GM19025 (cell line): ENCODE measurements around the gene TMEM131.

Experiments
- ATAC-seq: cut with Tn5 transposase; IDR thresholded peaks from one replicate; pipeline ENCODE4 v1.9.1; 2021; ENCODE audit warnings: mild to moderate bottlenecking, low read depth, moderate library complexity; ENCODE audit not compliant: unreplicated experiment

Gene TMEM131

DNA sequence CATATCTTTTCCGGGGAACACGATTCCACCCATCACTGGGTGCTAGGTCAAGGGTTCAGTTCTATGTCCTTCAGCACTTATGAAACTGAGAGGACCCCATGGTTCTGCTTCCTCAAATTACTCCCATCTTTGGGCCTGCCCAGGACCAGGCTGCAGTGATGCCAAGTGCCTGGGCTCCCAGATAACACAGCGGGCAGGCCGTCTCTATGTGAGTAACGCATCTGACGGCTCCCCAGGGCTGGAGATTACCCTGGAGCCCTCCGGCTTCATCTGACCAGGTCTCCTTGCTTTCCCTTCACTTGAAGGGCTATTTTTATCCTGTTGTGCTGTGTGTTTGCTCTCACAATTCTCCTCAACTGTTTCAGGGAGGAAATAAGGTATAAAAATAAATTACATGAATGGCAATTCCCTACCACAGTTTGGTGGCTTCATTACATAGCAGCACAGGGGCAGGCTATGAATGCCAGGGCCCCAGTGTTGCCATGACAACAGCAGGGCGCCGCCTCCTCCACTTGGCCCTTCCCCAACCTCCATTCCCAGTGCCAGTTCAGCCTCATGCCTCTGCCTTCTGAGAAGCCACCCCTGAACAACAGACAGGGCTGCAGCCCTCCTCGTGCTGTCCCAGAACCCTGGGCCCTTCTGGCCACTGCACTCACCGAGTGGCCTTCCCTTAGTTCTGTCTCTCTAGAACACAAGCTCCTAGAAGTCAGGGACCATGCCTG, 25.4 kb upstream of the TMEM131 start:
- no peak for ATAC-seq

DNA sequence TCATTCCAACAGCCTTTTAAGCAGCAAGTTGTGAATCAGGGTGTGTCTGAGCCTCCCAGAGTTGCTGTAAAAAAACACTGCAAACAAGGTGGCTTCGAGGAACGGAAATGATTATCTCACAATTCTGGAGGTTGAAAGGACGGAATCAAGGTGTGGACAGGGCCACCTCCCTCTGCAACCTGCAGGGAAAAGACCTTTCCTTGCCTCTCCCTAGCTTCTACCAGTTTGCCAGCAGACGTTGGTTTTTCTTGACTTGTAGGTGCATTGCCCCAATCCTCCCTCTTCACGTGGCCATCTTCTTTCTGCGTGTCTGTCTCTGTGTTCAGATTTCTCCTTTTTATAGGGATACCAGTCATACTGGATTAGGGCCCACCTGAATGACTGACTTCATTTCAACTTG, 24.8 kb upstream of the TMEM131 start:
- ATAC-seq: no peak

- no peak for ATAC-seq
Measured at GRCh38 chr2:98016908-98017670, 21.3 kb upstream of the TMEM131 start.

DNA sequence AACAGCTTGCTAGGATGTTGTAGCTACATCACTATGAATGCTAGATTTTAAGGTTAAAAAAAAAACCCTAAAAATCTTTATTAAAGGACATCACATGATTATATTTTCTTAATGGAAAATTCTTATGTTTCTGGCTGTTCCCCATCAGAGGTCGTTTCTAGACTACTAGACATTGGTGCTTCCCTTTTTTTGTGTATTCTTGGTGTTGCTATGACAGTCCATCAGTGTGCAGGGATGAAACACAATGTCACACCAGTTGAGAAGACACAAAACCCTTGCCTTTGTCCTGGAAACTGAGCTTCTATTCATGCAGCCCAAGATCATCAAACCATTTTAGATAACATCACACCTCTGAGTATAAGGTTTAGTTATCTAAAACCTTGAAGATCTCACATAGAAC, 19.9 kb upstream of the TMEM131 start:
- ATAC-seq: no peak

DNA sequence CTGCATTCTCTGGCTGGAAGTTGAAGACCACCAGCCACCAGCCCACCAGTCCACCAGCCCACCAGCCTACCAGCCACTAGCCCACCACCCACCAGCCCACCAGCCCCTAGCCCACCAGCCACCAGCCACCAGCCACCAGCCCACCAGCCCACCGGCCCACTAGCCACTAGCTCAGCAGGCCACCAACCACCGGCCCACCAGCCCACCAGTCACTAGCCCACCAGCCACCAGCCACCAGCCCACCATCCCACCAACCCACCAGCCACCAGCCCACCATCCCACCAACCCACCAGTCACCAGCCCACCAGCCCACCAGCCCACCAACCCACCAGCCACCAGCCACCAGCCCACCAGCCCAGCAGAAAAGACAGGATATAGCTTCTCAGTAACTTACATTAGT, 18.6 kb upstream of the TMEM131 start:
- no peak for ATAC-seq

- no peak for ATAC-seq
Measured at GRCh38 chr2:98013407-98014042, 17.8 kb upstream of the TMEM131 start.

GRCh38 chr2:98012561-98012991, 16.8 kb upstream of the TMEM131 start:
- ATAC-seq: peak; percentile 70

- no peak for ATAC-seq
Measured at GRCh38 chr2:98009887-98010760, 14.4 kb upstream of the TMEM131 start.

DNA sequence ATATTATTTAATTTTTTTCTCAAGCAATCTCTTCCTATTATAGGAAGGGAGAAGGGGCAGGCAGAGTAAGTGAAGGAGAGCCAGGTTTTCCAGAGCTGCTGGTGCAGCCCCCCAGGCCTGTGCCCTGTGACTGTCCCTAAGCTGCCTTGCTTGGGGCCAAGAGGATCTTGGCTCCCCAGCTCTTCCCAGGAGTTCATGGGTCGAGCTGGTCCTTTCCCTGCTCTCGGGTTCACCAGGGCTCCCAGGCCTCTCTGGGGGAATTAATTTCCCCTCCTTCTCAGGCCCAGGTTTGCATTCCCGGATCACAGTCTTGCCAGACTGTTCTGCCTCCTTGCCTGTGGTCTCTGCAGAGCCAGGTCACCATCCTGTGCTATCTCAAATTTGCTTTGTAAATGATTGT, 12.7 kb upstream of the TMEM131 start:
- no peak for ATAC-seq

DNA sequence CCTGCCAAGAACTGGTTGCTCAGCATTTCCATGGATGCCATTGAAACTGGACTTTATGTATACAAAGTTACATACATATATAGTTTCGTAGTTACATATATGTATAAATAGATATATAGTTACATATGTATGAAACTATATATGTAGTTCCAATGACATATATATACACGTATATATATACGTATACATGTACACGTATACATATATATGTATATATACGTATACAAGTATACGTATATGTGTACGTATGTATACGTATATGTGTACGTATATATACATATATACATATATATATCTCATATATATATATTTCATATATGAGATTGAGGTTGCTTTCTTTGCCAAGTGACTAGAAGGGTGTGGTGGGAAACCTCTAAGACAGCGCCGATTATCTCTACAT, 10.6 kb upstream of the TMEM131 start:
- no peak for ATAC-seq

DNA sequence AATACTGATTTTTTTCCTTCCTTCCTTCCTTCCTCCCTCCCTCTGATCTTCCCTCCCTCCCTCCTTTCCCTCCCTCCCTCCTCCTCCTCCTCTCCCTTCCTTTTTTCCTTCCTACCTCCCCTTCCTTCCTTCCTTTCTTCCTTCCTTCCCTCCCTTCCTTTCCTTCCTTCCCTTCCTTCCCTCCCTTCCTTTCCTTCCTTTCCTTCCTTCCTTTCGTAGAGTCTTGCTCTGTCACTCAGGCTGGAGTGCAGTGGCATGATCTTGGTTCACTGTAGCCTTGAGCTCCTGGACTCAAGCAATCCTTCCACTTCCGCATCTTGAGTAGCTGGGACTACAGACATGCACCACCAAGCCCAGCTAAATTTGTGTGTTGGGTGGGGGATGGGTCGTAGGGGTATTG, 8.9 kb upstream of the TMEM131 start:
- ATAC-seq: no peak

DNA sequence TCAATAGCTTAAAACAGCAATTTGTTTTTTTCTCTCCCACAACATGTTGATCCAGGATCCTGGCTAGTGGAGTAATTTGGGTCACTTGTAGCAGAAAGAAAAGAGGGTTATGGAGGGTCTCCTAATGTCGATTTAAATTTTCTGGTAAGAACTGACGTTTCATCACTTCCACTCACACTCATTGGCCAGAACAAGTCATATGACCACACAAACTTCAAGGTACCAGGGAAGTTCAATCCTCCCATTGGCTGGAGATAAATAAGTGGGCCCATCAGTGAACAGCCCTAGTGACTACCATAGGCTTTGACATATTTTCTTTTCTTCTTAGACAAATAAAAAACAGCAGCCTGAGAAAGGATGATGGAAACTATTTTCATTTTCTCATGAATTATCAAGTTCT, 8.3 kb upstream of the TMEM131 start:
- no peak for ATAC-seq

- no peak for ATAC-seq
Measured at GRCh38 chr2:97999536-97999935, 3.8 kb upstream of the TMEM131 start.

- no peak for ATAC-seq
Measured at GRCh38 chr2:97998431-97999005, 2.8 kb upstream of the TMEM131 start.

DNA sequence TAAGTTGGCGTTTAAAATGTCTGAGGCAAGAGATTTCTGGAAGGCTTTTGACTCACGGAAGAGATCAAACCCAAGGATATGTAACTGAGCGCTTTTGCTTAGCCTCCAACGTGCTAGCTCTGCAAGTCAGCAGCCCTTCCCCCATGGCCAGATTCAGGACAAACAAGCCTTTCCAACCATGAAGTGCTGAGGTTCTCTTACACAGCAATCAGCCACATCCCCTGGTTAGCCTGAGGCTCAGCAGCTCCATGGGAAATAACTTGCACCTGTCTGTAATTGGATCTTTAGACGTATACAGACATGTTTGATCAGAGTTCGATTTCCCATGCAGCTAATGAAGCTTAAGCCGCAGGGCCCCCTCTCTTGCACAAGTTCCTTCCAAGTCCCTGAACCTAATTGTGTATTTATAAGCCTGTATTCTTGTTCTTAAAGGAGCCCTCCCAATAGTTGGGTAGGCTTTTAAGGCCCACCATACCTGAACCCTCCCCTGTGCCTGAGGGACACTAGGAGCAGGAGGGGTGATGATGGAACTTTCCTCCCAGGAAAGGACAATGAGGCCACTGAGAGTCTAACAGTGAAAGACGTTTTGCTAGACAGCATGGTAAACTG, 2.1 kb upstream of the TMEM131 start:
- ATAC-seq: no peak

DNA sequence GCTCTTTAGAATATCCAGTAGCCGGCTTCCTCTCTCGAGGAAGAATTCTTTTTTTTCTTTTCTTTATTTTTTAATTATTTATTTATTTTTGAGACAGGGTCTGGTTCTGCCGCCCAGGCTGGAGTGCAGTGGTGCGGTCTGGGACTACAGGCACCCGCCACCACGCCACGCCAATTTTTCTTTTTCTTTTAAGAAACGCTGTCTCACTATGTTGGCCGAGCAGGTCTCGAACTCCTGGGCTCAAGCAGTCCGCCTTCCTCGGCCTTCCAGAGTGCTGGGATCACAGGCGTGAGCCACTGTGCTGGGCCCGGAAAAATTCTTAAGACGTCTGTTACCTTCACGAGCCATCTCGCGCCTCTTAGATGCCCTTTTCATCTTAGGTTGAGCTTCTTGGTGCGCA, 931 bp upstream of the TMEM131 start:
- no peak for ATAC-seq

DNA sequence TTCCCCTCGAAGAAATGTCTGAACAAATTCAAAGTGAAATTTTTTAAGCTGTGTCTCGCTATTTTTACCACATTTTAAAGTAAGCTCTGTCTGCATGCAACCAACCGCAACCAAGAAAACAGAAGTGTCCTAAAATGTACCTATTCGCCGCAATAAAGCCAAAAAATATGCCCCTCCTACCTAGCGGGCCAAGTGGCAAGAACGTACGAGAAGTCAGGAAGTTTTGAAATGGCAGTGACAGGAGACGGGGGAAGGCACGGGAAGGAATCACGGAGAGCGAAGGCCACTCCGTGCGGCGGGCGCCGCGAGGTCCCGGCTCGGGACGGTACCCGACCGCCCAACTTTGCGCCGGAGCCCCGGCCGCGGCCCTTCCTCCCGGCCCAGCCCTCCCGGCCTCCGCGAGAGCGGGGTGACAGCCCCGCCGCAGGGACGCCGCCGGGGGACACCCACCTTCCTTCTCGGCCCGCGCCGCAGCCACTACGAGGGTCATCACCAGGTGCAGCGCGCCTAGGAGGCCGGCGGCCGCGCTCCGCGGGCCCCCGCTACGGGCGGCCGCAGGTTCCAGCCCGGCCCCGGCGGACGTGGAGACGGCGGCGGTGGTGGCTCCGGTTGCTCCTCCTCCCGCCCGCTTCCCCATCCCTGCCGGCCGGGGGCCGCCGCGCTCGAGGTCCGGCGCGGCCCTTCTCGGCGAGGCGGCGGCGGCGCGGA, 568 bp downstream of the TMEM131 start:
- ATAC-seq: peak; percentile 35

- no peak for ATAC-seq
Measured at GRCh38 chr2:97994476-97994875, 1.3 kb downstream of the TMEM131 start.

- no peak for ATAC-seq
Measured at GRCh38 chr2:97993926-97994325, 1.8 kb downstream of the TMEM131 start.
